CD4-positive, alpha-beta memory T cell (primary cell): ENCODE results near the gene ZNF423. TPM values are rescaled to one million over a fixed set of nuclear protein-coding genes. Genes with fewer than 3 reads are reported as not detected.

Source experiments
- CTCF ChIA-PET: fragments of 350-600 bp; sonication (Branson Sonifier 250); formaldehyde crosslinking; loops from one replicate; lab custom pipeline; 2021; ENCODE audit warnings: inconsistent platforms; ENCODE audit not compliant: partially characterized antibody; lab: Charles Lee
- POLR2A ChIA-PET: fragments of 350-600 bp; sonication (Branson Sonifier 250); formaldehyde crosslinking; loops from one replicate; lab custom pipeline; 2021; ENCODE audit not compliant: partially characterized antibody; lab: Charles Lee
- DNase-seq, 5 donors: peaks; one replicate each; pipeline versions ENCODE4 v3.0.0 to v3.0.0-alpha.2; 2020 to 2022; ENCODE audit warnings: mixed read lengths in 1 of 5
- H3K27ac ChIP-seq: one replicate; pipeline ENCODE4 v1.7.0; 2013; ENCODE audit warnings: low read depth, low read length
- H3K27me3 ChIP-seq: 2 replicates; pipeline ENCODE4 v1.7.0; 2013; ENCODE audit warnings: mild to moderate bottlenecking, low read length, moderate library complexity; ENCODE audit not compliant: insufficient read depth
- H3K36me3 ChIP-seq: 2 replicates; pipeline ENCODE4 v1.7.0; 2013; ENCODE audit warnings: mild to moderate bottlenecking, low read length, moderate library complexity; ENCODE audit not compliant: insufficient read depth
- H3K4me1 ChIP-seq: 2 replicates; pipeline ENCODE4 v1.7.0; 2013; ENCODE audit warnings: mild to moderate bottlenecking, low read length, moderate library complexity; ENCODE audit not compliant: insufficient read depth
- H3K4me3 ChIP-seq, 2 donors: one replicate each; pipeline ENCODE4 v1.7.0; 2013; ENCODE audit warnings: low read length in 2 of 2, mild to moderate bottlenecking in 1 of 2
- H3K9me3 ChIP-seq, 2 donors: one replicate each; pipeline ENCODE4 v1.7.0; 2013; ENCODE audit warnings: low read length in 2 of 2, control low read depth in 1 of 2; ENCODE audit not compliant: control insufficient read depth in 1 of 2
- H3K27ac Mint-ChIP-seq, 7 donors: one replicate each; pipeline ENCODE4 v1.8.0; 2020 to 2021; ENCODE audit warnings: mixed read lengths in 7 of 7, mild to moderate bottlenecking in 6 of 7, inconsistent platforms in 3 of 7, moderate library complexity in 3 of 7
- H3K27me3 Mint-ChIP-seq, 2 donors: one replicate each; pipeline ENCODE4 v1.8.0; 2020 to 2021; ENCODE audit warnings: mixed read lengths in 2 of 2
- H3K36me3 Mint-ChIP-seq, 2 donors: one replicate each; pipeline ENCODE4 v1.8.0; 2020 to 2021; ENCODE audit warnings: mixed read lengths in 2 of 2, inconsistent platforms in 1 of 2, mild to moderate bottlenecking in 1 of 2
- H3K4me1 Mint-ChIP-seq, 4 donors: one replicate each; pipeline ENCODE4 v1.8.0; 2020 to 2021; ENCODE audit warnings: mixed read lengths in 4 of 4, mild to moderate bottlenecking in 1 of 4
- H3K4me3 Mint-ChIP-seq, 8 donors: one replicate each; pipeline ENCODE4 v1.8.0; 2020 to 2021; ENCODE audit warnings: mixed read lengths in 8 of 8, mild to moderate bottlenecking in 7 of 8, moderate library complexity in 6 of 8, inconsistent platforms in 3 of 8
- H3K9me3 Mint-ChIP-seq, 8 donors: one replicate each; pipeline ENCODE4 v1.8.0; 2020 to 2021; ENCODE audit warnings: mixed read lengths in 8 of 8, mild to moderate bottlenecking in 5 of 8, inconsistent platforms in 3 of 8, moderate library complexity in 1 of 8
- intact Hi-C: fragments of 100-400 bp; cut with micrococcal nuclease; formaldehyde crosslinking; loops from one replicate; pipeline ENCODE4 v1.15.1; 2023
- polyA plus RNA-seq, 2 donors: library from polyadenylated mRNA; unstranded; fragments of 300-500 nt; fragmentation: Illumina TruSeq; gene quantifications; one replicate each; pipeline ENCODE4 v1.2.3, GENCODE V29; 2021
- total RNA-seq, 2 experiments: library from RNA; stranded (reverse); gene quantifications; one replicate each; pipeline ENCODE4 v1.2.3, GENCODE V29; 2021

ZNF423 gene
- total and polyA plus RNA-seq, 4 experiments from 2014 or later, result not detected

DNA sequence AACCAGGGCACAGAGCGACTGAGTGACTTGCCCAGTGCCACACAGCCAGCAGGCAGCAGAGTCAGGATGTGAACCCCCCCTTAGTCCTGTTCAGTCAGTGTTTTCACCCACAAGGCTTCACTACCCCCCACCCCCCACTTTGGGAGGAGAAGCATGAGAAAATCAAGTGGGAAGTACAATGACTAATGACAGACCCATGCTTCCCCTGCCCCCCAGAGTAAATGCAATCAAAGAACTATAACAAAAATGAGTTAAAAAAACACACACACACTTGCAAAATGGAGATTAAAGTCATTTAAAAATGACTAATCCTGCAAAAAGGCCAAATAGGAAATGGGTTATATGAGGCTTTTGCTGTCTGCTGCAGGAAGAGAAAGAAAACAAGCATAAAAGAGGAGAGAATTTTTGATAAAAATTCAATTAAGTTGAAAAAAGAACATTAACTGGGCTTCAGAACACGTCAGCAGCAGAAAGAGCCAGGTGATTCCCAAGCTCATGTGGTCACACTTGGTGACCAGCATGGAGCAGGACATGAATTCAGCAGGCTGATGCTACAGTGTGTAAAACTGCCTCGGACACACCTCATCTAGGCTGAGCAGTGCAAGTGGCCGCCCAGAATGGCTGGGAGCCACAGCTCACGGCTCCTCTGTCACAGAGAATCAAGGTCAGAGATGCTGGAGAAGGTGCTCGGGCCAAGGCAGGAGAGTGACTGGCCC, 212.3 kb downstream of the ZNF423 start:
- H3K27me3 ChIP-seq, result no peaks in the 10 kb centered on the region
- no peaks in the 10 kb centered on the region for H3K36me3 ChIP-seq
- no peaks in the 10 kb centered on the region for H3K4me1 Mint-ChIP-seq
- no peaks in the 10 kb centered on the region for H3K4me1 ChIP-seq
- ChIA-PET CTCF (no interaction called here), POLR2A (no interaction called here)
- peaks cover 4% of the 10 kb centered on the region in 2 donors for H3K27me3 Mint-ChIP-seq
- no peak overlapping the region for H3K4me3 Mint-ChIP-seq
- intact Hi-C loops, result no loop called here
- H3K4me3 ChIP-seq, result no peak overlapping the region
- no peak for DNase-seq
- no peak overlapping the region for H3K27ac ChIP-seq
- H3K27ac Mint-ChIP-seq, result no peak overlapping the region
- peaks cover 4 to 41% (median 25%) of the 10 kb centered on the region in 8 donors for H3K9me3 Mint-ChIP-seq
- peaks cover 5 to 11% of the 10 kb centered on the region in 2 donors for H3K36me3 Mint-ChIP-seq
- peaks cover 0 to 10% of the 10 kb centered on the region in 2 donors for H3K9me3 ChIP-seq

DNA sequence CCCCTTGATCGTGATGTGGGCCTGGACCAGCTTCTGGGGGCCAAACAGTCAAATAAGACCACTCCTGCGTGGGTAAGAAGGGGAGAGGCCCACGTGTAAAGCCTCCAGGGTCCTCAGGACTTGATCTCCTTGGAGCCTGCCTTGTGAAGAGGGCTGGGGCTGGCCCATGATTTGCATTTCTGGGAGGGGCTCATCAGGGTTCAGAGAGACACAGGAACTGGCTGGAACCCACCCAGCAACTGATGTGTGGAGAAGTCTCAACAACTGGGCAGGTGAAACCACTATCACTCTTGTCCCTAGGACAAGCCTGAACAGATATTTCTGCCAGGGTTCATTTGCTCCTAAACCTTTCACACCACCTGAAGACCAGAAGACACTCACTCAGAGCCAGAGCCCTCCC, 214.7 kb downstream of the ZNF423 start:
- intact Hi-C loops, result no loop called here
- no peaks in the 10 kb centered on the region for H3K36me3 Mint-ChIP-seq
- Histone ChIP-seq H3K4me1 (no peaks in the 10 kb centered on the region), H3K9me3 (no peaks in the 10 kb centered on the region), H3K4me3 (no peak overlapping the region), H3K27me3 (no peaks in the 10 kb centered on the region), H3K36me3 (no peaks in the 10 kb centered on the region), H3K27ac (no peak overlapping the region)
- DNase-seq, result no peak
- H3K4me3 Mint-ChIP-seq, result no peak overlapping the region
- peaks cover 0 to 18% (median 7%) of the 10 kb centered on the region in 8 donors for H3K9me3 Mint-ChIP-seq
- peaks cover 4% of the 10 kb centered on the region in 2 donors for H3K27me3 Mint-ChIP-seq
- no peaks in the 10 kb centered on the region for H3K4me1 Mint-ChIP-seq
- no peak overlapping the region for H3K27ac Mint-ChIP-seq
- ChIA-PET POLR2A (no interaction called here), CTCF (interaction anchor here (0.6 kb wide), 1 partner anchor 1019 kb away, joined by 3 read pairs; no protein-coding TSS in a partner anchor)

DNA sequence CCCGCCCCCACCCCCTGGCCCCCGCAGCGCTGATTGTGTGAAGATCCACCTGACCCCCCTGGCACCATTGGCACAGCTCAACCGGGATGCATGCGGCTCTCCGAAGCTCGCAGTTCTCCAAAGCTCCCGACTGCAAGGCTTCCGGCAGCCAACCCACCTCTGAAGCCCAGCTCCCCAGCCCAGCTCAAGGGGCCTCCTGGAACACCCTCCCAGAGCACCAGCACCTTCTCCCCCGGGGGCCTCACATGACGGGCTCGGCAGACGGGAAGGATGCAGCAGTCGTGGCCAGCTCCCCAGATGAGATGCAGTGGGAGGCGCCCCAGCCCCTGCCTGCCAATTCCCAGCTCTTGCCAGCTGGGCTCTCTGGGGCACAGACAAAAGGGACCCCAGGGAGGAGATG, 215.3 kb downstream of the ZNF423 start:
- no peak overlapping the region for H3K4me3 Mint-ChIP-seq

DNA sequence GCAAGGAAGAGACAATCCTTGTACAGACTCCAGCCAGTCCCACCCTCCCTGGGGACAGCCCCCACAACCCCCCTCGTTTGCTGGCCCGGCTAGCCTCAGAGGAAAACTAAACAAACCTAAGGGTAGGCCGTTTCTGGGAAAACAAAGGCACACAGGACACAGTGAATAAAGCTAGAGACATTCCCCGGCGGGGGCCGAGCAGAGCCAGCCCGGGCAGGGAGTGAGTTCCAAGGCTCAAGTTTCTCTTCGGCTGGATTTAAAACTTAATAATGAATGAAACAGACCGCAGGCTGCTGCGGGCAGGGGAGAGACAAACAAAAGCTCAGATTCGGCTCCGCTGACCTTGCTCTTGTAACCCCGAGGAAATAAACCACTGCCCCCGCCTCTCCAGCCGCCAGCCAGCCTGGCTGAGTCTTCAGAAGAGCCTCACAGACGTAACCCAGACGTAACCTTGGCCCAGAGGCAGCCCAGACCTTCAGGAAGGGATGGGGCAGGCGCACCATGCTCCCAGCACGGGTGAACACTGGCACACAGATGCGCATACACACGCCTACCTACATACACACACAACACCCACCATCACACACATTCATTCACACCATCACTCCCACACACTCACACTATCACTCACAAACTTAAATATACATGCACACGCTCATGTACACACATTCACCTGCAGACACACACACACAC, 216.0 kb downstream of the ZNF423 start:
- peak overlapping the region in 1 of 7 donors; percentile 63 for H3K27ac Mint-ChIP-seq
- Histone ChIP-seq H3K27me3 (no peaks in the 10 kb centered on the region), H3K9me3 (no peaks in the 10 kb centered on the region), H3K4me1 (no peaks in the 10 kb centered on the region), H3K36me3 (no peaks in the 10 kb centered on the region), H3K4me3 (no peak overlapping the region), H3K27ac (no peak overlapping the region)
- peaks cover 4% of the 10 kb centered on the region in 2 donors for H3K27me3 Mint-ChIP-seq
- ChIA-PET CTCF (no interaction called here), POLR2A (no interaction called here)
- no peak overlapping the region for H3K4me3 Mint-ChIP-seq
- H3K36me3 Mint-ChIP-seq, result no peaks in the 10 kb centered on the region
- H3K4me1 Mint-ChIP-seq, result no peaks in the 10 kb centered on the region
- H3K9me3 Mint-ChIP-seq, result peaks cover 0 to 5% (median 0%) of the 10 kb centered on the region in 8 donors
- intact Hi-C loops, result no loop called here
- no peak for DNase-seq

More for the DNA sequence above, 215.3 kb downstream of the ZNF423 start:
- CTCF ChIA-PET, result no interaction called here
- H3K36me3 Mint-ChIP-seq, result no peaks in the 10 kb centered on the region
- H3K9me3 ChIP-seq, result no peaks in the 10 kb centered on the region
- H3K27me3 Mint-ChIP-seq, result peaks cover 4% of the 10 kb centered on the region in 2 donors
- no peak for DNase-seq
- H3K27me3 ChIP-seq, result no peaks in the 10 kb centered on the region
- POLR2A ChIA-PET, result no interaction called here
- no peaks in the 10 kb centered on the region for H3K4me1 Mint-ChIP-seq
- intact Hi-C loops, result no loop called here
- H3K27ac ChIP-seq, result no peak overlapping the region
- no peaks in the 10 kb centered on the region for H3K4me1 ChIP-seq
- H3K4me3 ChIP-seq, result no peak overlapping the region
- no peak overlapping the region for H3K27ac Mint-ChIP-seq
- no peaks in the 10 kb centered on the region for H3K36me3 ChIP-seq
- H3K9me3 Mint-ChIP-seq, result peaks cover 0 to 11% (median 2%) of the 10 kb centered on the region in 8 donors

DNA sequence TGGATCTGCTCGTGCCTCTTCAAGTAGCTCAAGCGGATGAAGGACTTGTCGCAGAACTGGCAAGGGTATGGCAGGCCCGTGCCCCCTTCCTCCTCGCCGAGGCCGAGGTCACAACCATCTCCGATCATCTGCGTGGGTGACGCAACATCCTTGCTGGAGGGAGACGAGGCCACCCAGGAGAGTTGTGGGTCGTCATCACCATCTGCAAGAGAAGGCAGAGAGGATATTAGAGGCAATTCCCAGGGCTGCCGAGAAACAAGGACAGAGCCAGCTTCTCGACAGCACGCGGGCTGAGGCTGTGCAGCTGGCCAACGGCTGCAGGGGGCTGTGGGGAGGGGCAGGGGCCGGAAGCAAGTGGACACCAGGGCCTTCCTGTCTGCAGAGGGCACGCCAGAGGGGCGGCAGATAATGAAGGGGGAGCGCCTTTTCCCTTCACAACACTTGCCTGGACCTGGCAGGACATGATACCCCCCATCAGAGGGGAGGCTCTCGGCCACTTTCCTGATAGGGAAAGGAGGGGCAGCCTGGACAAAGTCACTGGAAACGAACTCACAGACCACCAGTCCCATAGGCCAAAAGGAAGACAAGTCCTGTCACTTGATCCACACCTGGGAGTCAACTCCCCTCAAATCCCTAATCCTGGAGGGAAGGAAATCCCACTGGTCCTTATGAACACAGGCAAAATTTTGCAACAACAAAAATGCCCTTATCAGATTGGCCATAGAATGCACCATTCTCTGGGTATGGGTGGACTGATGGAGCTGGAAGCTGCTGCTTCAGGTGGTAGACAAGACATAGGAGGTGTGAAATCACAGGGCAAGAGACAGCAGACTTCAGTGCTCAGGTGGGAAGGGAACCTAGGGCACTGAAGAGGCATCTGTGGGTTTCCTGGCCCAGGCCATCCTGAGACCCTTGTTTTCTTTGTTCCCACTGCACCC, 217.0 kb downstream of the ZNF423 start:
- no peak overlapping the region for H3K27ac ChIP-seq
- no peak overlapping the region for H3K4me3 ChIP-seq
- Mint-ChIP-seq H3K27me3 (peaks cover 4% of the 10 kb centered on the region in 2 donors), H3K4me1 (no peaks in the 10 kb centered on the region), H3K9me3 (peaks cover 0 to 2% (median 0%) of the 10 kb centered on the region in 8 donors), H3K36me3 (no peaks in the 10 kb centered on the region), H3K4me3 (no peak overlapping the region), H3K27ac (no peak overlapping the region)
- H3K36me3 ChIP-seq, result no peaks in the 10 kb centered on the region
- ChIA-PET CTCF (no interaction called here), POLR2A (no interaction called here)
- no peak for DNase-seq
- H3K4me1 ChIP-seq, result no peaks in the 10 kb centered on the region
- intact Hi-C loops, result no loop called here
- no peaks in the 10 kb centered on the region for H3K27me3 ChIP-seq
- no peaks in the 10 kb centered on the region for H3K9me3 ChIP-seq

DNA sequence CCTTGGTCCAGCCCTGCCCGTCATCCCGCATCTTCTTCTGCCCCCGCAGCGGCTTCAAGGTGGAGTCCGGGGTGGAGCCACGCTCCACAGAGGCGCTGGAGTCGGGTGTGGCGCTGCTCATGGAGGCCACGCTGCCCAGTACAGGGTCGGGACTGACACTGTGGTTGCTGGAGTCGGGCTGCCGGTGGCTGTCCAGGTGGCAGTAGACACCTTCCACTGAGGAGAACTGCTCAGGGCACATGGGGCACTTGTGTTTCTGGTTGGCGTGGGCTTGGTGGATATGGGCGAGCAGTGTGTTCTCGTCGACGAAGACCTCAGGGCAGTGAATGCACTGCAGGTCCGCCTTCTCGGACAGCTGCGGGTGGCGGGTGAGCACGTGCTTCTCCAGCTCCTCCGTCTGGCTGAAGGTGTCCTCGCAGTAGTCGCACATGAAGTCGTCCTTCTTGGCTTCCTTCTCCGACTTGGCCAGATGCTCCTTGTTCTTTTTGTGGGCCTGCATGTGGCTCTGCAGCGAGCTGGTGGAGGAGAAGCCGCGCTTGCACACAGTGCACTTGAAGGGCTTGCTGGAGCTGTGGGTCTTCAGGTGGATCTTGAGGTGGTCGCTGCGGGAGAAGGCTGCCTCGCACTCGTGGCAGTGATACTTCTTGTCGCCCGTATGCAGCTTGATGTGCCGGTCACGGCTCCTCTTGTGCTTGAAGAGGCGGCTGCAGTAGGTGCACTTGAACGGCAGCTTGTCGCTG, 217.8 kb downstream of the ZNF423 start:
- H3K9me3 ChIP-seq, result no peaks in the 10 kb centered on the region
- H3K36me3 ChIP-seq, result no peaks in the 10 kb centered on the region
- no peak overlapping the region for H3K27ac ChIP-seq
- Mint-ChIP-seq H3K27me3 (peaks cover 4% of the 10 kb centered on the region in 2 donors), H3K36me3 (no peaks in the 10 kb centered on the region), H3K4me1 (no peaks in the 10 kb centered on the region), H3K4me3 (no peak overlapping the region), H3K9me3 (no peaks in the 10 kb centered on the region), H3K27ac (no peak overlapping the region)
- CTCF ChIA-PET, result no interaction called here
- H3K27me3 ChIP-seq, result no peaks in the 10 kb centered on the region
- POLR2A ChIA-PET, result no interaction called here
- no peak for DNase-seq
- intact Hi-C loops, result no loop called here
- H3K4me3 ChIP-seq, result no peak overlapping the region
- H3K4me1 ChIP-seq, result no peaks in the 10 kb centered on the region
